Neural progenitor cell (in vitro differentiated cells): Measurements from ENCODE around the gene CUL4B. TPM values are rescaled to one million over a fixed set of nuclear protein-coding genes. Genes with fewer than 3 reads are reported as not detected.

ENCODE experiments used
- DNase-seq: peaks from one replicate; pipeline ENCODE4 v3.0.0-alpha.2; 2016; ENCODE audit warnings: low spot score
- H2AFZ ChIP-seq: fragments of 200-600 bp; sonication (generic); replicated peaks from 2 replicates; pipeline ENCODE4 v1.6.1; 2016; ENCODE audit warnings: antibody characterized with exemption
- H3F3A ChIP-seq: fragments of 200-600 bp; sonication (generic); 2 replicates; pipeline ENCODE4 v1.6.1; 2016; ENCODE audit warnings: antibody characterized with exemption, low read depth
- H3K27ac ChIP-seq: fragments of 200-600 bp; sonication (generic); 2 replicates; pipeline ENCODE4 v1.5.1; 2016; ENCODE audit warnings: mild to moderate bottlenecking
- H3K27me3 ChIP-seq: fragments of 200-600 bp; sonication (generic); 2 replicates; pipeline ENCODE4 v1.6.1; 2016; ENCODE audit warnings: mild to moderate bottlenecking, moderate library complexity
- H3K36me3 ChIP-seq: fragments of 200-600 bp; sonication (generic); 2 replicates; pipeline ENCODE4 v1.5.1; 2016
- H3K4me1 ChIP-seq: fragments of 200-600 bp; sonication (generic); 2 replicates; pipeline ENCODE4 v1.6.1; 2016; ENCODE audit warnings: mixed run types
- H3K4me2 ChIP-seq: fragments of 200-600 bp; sonication (generic); 2 replicates; pipeline ENCODE4 v1.6.1; 2016
- H3K4me3 ChIP-seq: fragments of 200-600 bp; sonication (generic); 2 replicates; pipeline ENCODE4 v1.5.1; 2016
- H3K79me2 ChIP-seq: fragments of 200-600 bp; sonication (generic); 2 replicates; pipeline ENCODE4 v1.6.1; 2016; ENCODE audit warnings: low read depth
- H3K9ac ChIP-seq: fragments of 200-600 bp; sonication (generic); 2 replicates; pipeline ENCODE4 v1.6.1; 2016
- H3K9me3 ChIP-seq: fragments of 200-600 bp; sonication (generic); 2 replicates; pipeline ENCODE4 v1.5.1; 2016; ENCODE audit warnings: low read depth
- H4K20me1 ChIP-seq: fragments of 200-600 bp; sonication (generic); 2 replicates; pipeline ENCODE4 v1.6.1; 2016; ENCODE audit warnings: low read depth
- H3K27ac Mint-ChIP-seq: 3 replicates; pipeline ENCODE4 v1.8.0; 2021; ENCODE audit warnings: mixed read lengths
- H3K27me3 Mint-ChIP-seq: 2 replicates; pipeline ENCODE4 v1.8.0; 2022; ENCODE audit warnings: low read depth, mild to moderate bottlenecking, inconsistent platforms, moderate library complexity, mixed read lengths; ENCODE audit not compliant: insufficient read depth
- H3K36me3 Mint-ChIP-seq: 3 replicates; pipeline ENCODE4 v1.8.0; 2021; ENCODE audit warnings: mixed read lengths
- H3K4me1 Mint-ChIP-seq: 3 replicates; pipeline ENCODE4 v1.8.0; 2021; ENCODE audit warnings: mixed read lengths
- H3K4me3 Mint-ChIP-seq: 3 replicates; pipeline ENCODE4 v1.8.0; 2021; ENCODE audit warnings: mild to moderate bottlenecking, moderate library complexity, mixed read lengths
- H3K9me3 Mint-ChIP-seq: 3 replicates; pipeline ENCODE4 v1.8.0; 2020; ENCODE audit warnings: mixed read lengths
- CTCF ChIP-seq: fragments of 200-600 bp; sonication (generic); IDR thresholded peaks from 2 replicates; pipeline ENCODE4 v1.5.1; 2017; ENCODE audit warnings: antibody characterized with exemption, mild to moderate bottlenecking
- EZH2 ChIP-seq: fragments of 200-600 bp; sonication (generic); IDR thresholded peaks from 2 replicates; pipeline ENCODE4 v1.6.1; 2017; ENCODE audit warnings: antibody characterized with exemption, mild to moderate bottlenecking, moderate library complexity
- EZH2phosphoT487 ChIP-seq: fragments of 200-600 bp; sonication (generic); IDR thresholded peaks from 2 replicates; pipeline ENCODE4 v1.6.1; 2017; ENCODE audit warnings: antibody characterized with exemption
- total RNA-seq: library from RNA; depleted of rRNA; stranded (reverse); fragments of >200 nt; gene quantifications from 2 replicates; pipeline ENCODE4 v1.2.3, GENCODE V29; 2015; ENCODE audit warnings: low replicate concordance

Gene CUL4B
- total RNA-seq, 1 donor from 2014 or later = 95.2 TPM

GRCh38 chrX:120485638-120486520 is 74.9 kb downstream of the CUL4B start:
- Histone ChIP-seq H2AFZ (peak overlapping the region; percentile 61), H3K79me2 (no peaks in the 10 kb centered on the region), H3K27me3 (no peaks in the 10 kb centered on the region), H3F3A (no peaks in the 10 kb centered on the region), H3K36me3 (no peaks in the 10 kb centered on the region), H3K9ac (no peak overlapping the region), H4K20me1 (no peaks in the 10 kb centered on the region), H3K9me3 (no peaks in the 10 kb centered on the region), H3K4me3 (peak overlapping the region; percentile 39), H3K4me2 (peak overlapping the region; percentile 63), H3K27ac (no peak overlapping the region), H3K4me1 (no peaks in the 10 kb centered on the region)
- H3K4me1 Mint-ChIP-seq = peaks cover 5% of the 10 kb centered on the region
- H3K9me3 Mint-ChIP-seq = peaks cover 12% of the 10 kb centered on the region
- peaks cover 2% of the 10 kb centered on the region for H3K27me3 Mint-ChIP-seq
- peak; percentile 74 for DNase-seq
- peak; percentile 56 for TF ChIP-seq CTCF
- no peak for TF ChIP-seq EZH2
- H3K27ac Mint-ChIP-seq = peak overlapping the region; percentile 78
- no peaks in the 10 kb centered on the region for H3K36me3 Mint-ChIP-seq
- peak overlapping the region; percentile 82 for H3K4me3 Mint-ChIP-seq

GRCh38 chrX:120485315-120485637 is 75.5 kb downstream of the CUL4B start:
- Histone ChIP-seq H3F3A (no peaks in the 10 kb centered on the region), H3K4me3 (peak overlapping the region; percentile 39), H2AFZ (no peak overlapping the region), H3K4me1 (no peaks in the 10 kb centered on the region), H3K36me3 (no peaks in the 10 kb centered on the region), H3K27ac (no peak overlapping the region), H3K4me2 (peak overlapping the region; percentile 63), H3K9me3 (no peaks in the 10 kb centered on the region), H3K27me3 (no peaks in the 10 kb centered on the region), H4K20me1 (no peaks in the 10 kb centered on the region), H3K79me2 (no peaks in the 10 kb centered on the region), H3K9ac (no peak overlapping the region)
- H3K4me3 Mint-ChIP-seq = peak overlapping the region; percentile 82
- H3K4me1 Mint-ChIP-seq = peaks cover 5% of the 10 kb centered on the region
- peak overlapping the region; percentile 18 for H3K27ac Mint-ChIP-seq
- DNase-seq = no peak
- H3K36me3 Mint-ChIP-seq = no peaks in the 10 kb centered on the region
- peaks cover 14% of the 10 kb centered on the region for H3K9me3 Mint-ChIP-seq
- H3K27me3 Mint-ChIP-seq = peaks cover 2% of the 10 kb centered on the region
- TF ChIP-seq CTCF (no peak), EZH2 (no peak), EZH2phosphoT487 (no peak)

- no peaks in the 10 kb centered on the region for H3K4me1 Mint-ChIP-seq
- H3F3A ChIP-seq = no peaks in the 10 kb centered on the region
- no peak for DNase-seq
- H4K20me1 ChIP-seq = no peaks in the 10 kb centered on the region
- no peaks in the 10 kb centered on the region for H3K27me3 ChIP-seq
- TF ChIP-seq CTCF (no peak), EZH2phosphoT487 (no peak), EZH2 (no peak)
- H3K4me1 ChIP-seq = no peaks in the 10 kb centered on the region
- H3K36me3 Mint-ChIP-seq = no peaks in the 10 kb centered on the region
- H3K4me2 ChIP-seq = no peak overlapping the region
- no peak overlapping the region for H2AFZ ChIP-seq
- no peak overlapping the region for H3K9ac ChIP-seq
- H3K27me3 Mint-ChIP-seq = peaks cover 4% of the 10 kb centered on the region
- H3K79me2 ChIP-seq = no peaks in the 10 kb centered on the region
- H3K36me3 ChIP-seq = no peaks in the 10 kb centered on the region
- peaks cover 7% of the 10 kb centered on the region for H3K9me3 Mint-ChIP-seq
- H3K9me3 ChIP-seq = no peaks in the 10 kb centered on the region
- H3K4me3 ChIP-seq = no peak overlapping the region
- no peak overlapping the region for H3K27ac Mint-ChIP-seq
- no peak overlapping the region for H3K27ac ChIP-seq
- no peak overlapping the region for H3K4me3 Mint-ChIP-seq
Measured at GRCh38 chrX:120477453-120477852, 83.3 kb downstream of the CUL4B start.
